Measurements from ENCODE around the gene SMAD7.

SMAD7 gene

GRCh38 chr18:48947560-48947959 lies 3.2 kb downstream of the SMAD7 start:
- in situ Hi-C loops (cut with HindIII; ENCODE audit: low sequenced_read_pairs), result loop anchor here (25.0 kb wide), 1 partner anchor 490 kb away; no protein-coding TSS in a partner anchor

GRCh38 chr18:48947092-48947491 lies 3.7 kb downstream of the SMAD7 start:
- in situ Hi-C loops (cut with HindIII; ENCODE audit: low sequenced_read_pairs), result loop anchor here (25.0 kb wide), 1 partner anchor 490 kb away; no protein-coding TSS in a partner anchor

GRCh38 chr18:48946329-48946835 lies 4.4 kb downstream of the SMAD7 start:
- in situ Hi-C loops (cut with HindIII; ENCODE audit: low sequenced_read_pairs), result loop anchor here (25.0 kb wide), 1 partner anchor 491 kb away; no protein-coding TSS in a partner anchor

GRCh38 chr18:48945953-48946217 lies 4.9 kb downstream of the SMAD7 start:
- in situ Hi-C loops (cut with HindIII; ENCODE audit: low sequenced_read_pairs), result loop anchor here (25.0 kb wide), 1 partner anchor 491 kb away; no protein-coding TSS in a partner anchor

- in situ Hi-C loops (cut with HindIII; ENCODE audit: low sequenced_read_pairs), result loop anchor here (5.0 to 25.0 kb wide), 2 partner anchors 98 to 493 kb away; no protein-coding TSS in a partner anchor
Observed at GRCh38 chr18:48944634-48945033, 6.1 kb downstream of the SMAD7 start.

GRCh38 chr18:48943736-48944527 lies 6.8 kb downstream of the SMAD7 start:
- in situ Hi-C loops (cut with HindIII; ENCODE audit: low sequenced_read_pairs), result loop anchor here (5.0 to 25.0 kb wide), 2 partner anchors 98 to 493 kb away; no protein-coding TSS in a partner anchor

- in situ Hi-C loops (cut with HindIII; ENCODE audit: low sequenced_read_pairs), result loop anchor here (5.0 to 25.0 kb wide), 2 partner anchors 99 to 494 kb away; no protein-coding TSS in a partner anchor
Observed at GRCh38 chr18:48943333-48943732, 7.4 kb downstream of the SMAD7 start.

- in situ Hi-C loops (cut with HindIII; ENCODE audit: low sequenced_read_pairs), result loop anchor here (5.0 to 25.0 kb wide), 2 partner anchors 100 to 495 kb away; no protein-coding TSS in a partner anchor
Observed at GRCh38 chr18:48942554-48943261, 8.1 kb downstream of the SMAD7 start.

GRCh38 chr18:48942086-48942485 lies 8.7 kb downstream of the SMAD7 start:
- in situ Hi-C loops (cut with HindIII; ENCODE audit: low sequenced_read_pairs), result loop anchor here (5.0 to 25.0 kb wide), 2 partner anchors 100 to 495 kb away; no protein-coding TSS in a partner anchor

GRCh38 chr18:48941672-48942071 lies 9.1 kb downstream of the SMAD7 start:
- in situ Hi-C loops (cut with HindIII; ENCODE audit: low sequenced_read_pairs), result loop anchor here (5.0 to 25.0 kb wide), 2 partner anchors 101 to 496 kb away; no protein-coding TSS in a partner anchor

- in situ Hi-C loops (cut with HindIII; ENCODE audit: low sequenced_read_pairs), result loop anchor here (5.0 to 25.0 kb wide), 2 partner anchors 101 to 496 kb away; no protein-coding TSS in a partner anchor
Observed at GRCh38 chr18:48940854-48941611, 9.7 kb downstream of the SMAD7 start.

GRCh38 chr18:48939205-48940097 lies 11.3 kb downstream of the SMAD7 start:
- in situ Hi-C loops (cut with HindIII; ENCODE audit: low sequenced_read_pairs), result loop anchor here (5.0 to 25.0 kb wide), 2 partner anchors 103 to 498 kb away; no protein-coding TSS in a partner anchor

- in situ Hi-C loops (cut with HindIII; ENCODE audit: low sequenced_read_pairs), result loop anchor here (25.0 kb wide), 1 partner anchor 498 kb away; no protein-coding TSS in a partner anchor
Observed at GRCh38 chr18:48938827-48939204, 11.9 kb downstream of the SMAD7 start.

GRCh38 chr18:48937869-48938750 lies 12.7 kb downstream of the SMAD7 start:
- in situ Hi-C loops (cut with HindIII; ENCODE audit: low sequenced_read_pairs), result loop anchor here (25.0 kb wide), 1 partner anchor 499 kb away; no protein-coding TSS in a partner anchor

GRCh38 chr18:48935433-48935774 lies 15.4 kb downstream of the SMAD7 start:
- in situ Hi-C loops (cut with HindIII; ENCODE audit: low sequenced_read_pairs), result loop anchor here (25.0 kb wide), 1 partner anchor 502 kb away; no protein-coding TSS in a partner anchor

GRCh38 chr18:48934723-48935432 lies 15.9 kb downstream of the SMAD7 start:
- in situ Hi-C loops (cut with HindIII; ENCODE audit: low sequenced_read_pairs), result loop anchor here (5.0 to 25.0 kb wide), 2 partner anchors 238 to 502 kb away; no protein-coding TSS in a partner anchor

GRCh38 chr18:48934415-48934722 lies 16.4 kb downstream of the SMAD7 start:
- in situ Hi-C loops (cut with HindIII; ENCODE audit: low sequenced_read_pairs), result loop anchor here (5.0 to 25.0 kb wide), 2 partner anchors 237 to 503 kb away; no protein-coding TSS in a partner anchor

Data from endothelial cell of hepatic sinusoid (primary cell).